Measurements from ENCODE around the gene CRIM1. TPM values are rescaled to one million over a fixed set of nuclear protein-coding genes. Genes with fewer than 3 reads are reported as not detected.

CRIM1 gene
- total RNA-seq, 1 experiment from 2014 or later, result 44.2 TPM

GRCh38 chr2:36578343-36579296, 223.0 kb downstream of the CRIM1 start:
- DNase-seq (ENCODE audit: low read depth), result no peak

- no peak for DNase-seq (ENCODE audit: low read depth)
Observed at GRCh38 chr2:36579297-36579664, 223.7 kb downstream of the CRIM1 start.

- DNase-seq (ENCODE audit: low read depth), result no peak
Observed at GRCh38 chr2:36582538-36582937, 227.0 kb downstream of the CRIM1 start.

GRCh38 chr2:36582951-36583350, 227.4 kb downstream of the CRIM1 start:
- DNase-seq (ENCODE audit: low read depth), result no peak

GRCh38 chr2:36584148-36584794, 228.7 kb downstream of the CRIM1 start:
- no peak for DNase-seq (ENCODE audit: low read depth)

- no peak for DNase-seq (ENCODE audit: low read depth)
Observed at GRCh38 chr2:36586672-36587071, 231.1 kb downstream of the CRIM1 start.

- no peak for DNase-seq (ENCODE audit: low read depth)
Observed at GRCh38 chr2:36587101-36587500, 231.5 kb downstream of the CRIM1 start.

GRCh38 chr2:36587556-36587955, 232.0 kb downstream of the CRIM1 start:
- DNase-seq (ENCODE audit: low read depth), result no peak

GRCh38 chr2:36589230-36589630, 233.7 kb downstream of the CRIM1 start:
- no peak for DNase-seq (ENCODE audit: low read depth)

GRCh38 chr2:36594849-36595248, 239.3 kb downstream of the CRIM1 start:
- no peak for DNase-seq (ENCODE audit: low read depth)

GRCh38 chr2:36596397-36596796, 240.8 kb downstream of the CRIM1 start:
- no peak for DNase-seq (ENCODE audit: low read depth)

GRCh38 chr2:36597003-36597531, 241.5 kb downstream of the CRIM1 start:
- no peak for DNase-seq (ENCODE audit: low read depth)

GRCh38 chr2:36597532-36598377, 242.2 kb downstream of the CRIM1 start, which contains the start of gene FEZ2:
TSS of gene FEZ2 (minus strand) at chr2:36598168. CDS start at chr2:36598142, 26 bp downstream.
- DNase-seq (ENCODE audit: low read depth), result peak; percentile 80

Other genes with a start within 250 kb of the CRIM1 start
- 68.3 and 89.8 TPM in 2 replicates for gene FEZ2, start 242.4 kb downstream of the CRIM1 start, total RNA-seq (2014; rRNA removed; shearing (Covaris generic))

Data from RPMI7951 (cell line).